ENCODE measurements around the gene ZBTB43. TPM values are rescaled to one million over a fixed set of nuclear protein-coding genes. Genes with fewer than 3 reads are reported as not detected.
A peak's percentile ranks its signal among the peaks of the same experiment; 100 is the strongest.

Gene ZBTB43
- total RNA-seq, 4 donors from 2014 or later, result 12.1 to 25.1 (median 13.5) TPM

DNA sequence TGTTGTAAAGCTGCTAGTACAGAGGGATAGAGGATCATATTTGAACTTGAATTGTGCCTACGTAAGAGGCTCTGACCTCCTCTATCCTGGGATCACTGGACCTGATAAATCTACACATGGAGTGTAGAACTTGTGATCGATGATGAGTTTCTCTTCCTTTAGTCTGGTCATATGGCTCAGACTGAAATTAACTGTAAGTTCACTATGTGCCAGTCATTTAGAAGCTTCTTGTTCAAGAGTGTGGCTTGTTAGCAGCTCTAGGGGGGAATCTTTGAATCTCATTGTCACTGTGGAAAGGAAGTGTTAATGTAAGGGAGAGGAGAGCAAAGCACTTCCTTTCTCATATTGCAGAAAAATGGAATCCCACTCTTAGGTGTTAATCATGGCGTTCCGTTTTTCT lies 67.7 kb downstream of the ZBTB43 start:
- no peak for DNase-seq
- no peak overlapping the region for H3K27ac ChIP-seq
- intact Hi-C loops (cut with DNase I), result no loop called here
- no peaks in the 10 kb centered on the region for H3K36me3 ChIP-seq
- WGBS, 2 donors, result 77 to 80% methylated on average over 4 of the region's 4 CpGs
- H3K4me3 ChIP-seq (replicated peaks in 1 of 3), result no peak overlapping the region
- TF ChIP-seq POLR2A (IDR thresholded peaks at IDR 0.05), result no peak
- no peak for TF ChIP-seq CTCF (IDR thresholded peaks at IDR 0.05)
- no peaks in the 10 kb centered on the region for H3K27me3 ChIP-seq
- no peaks in the 10 kb centered on the region for H3K9me3 ChIP-seq
- peaks cover 0 to 7% of the 10 kb centered on the region in 2 donors for H3K4me1 ChIP-seq

- Histone ChIP-seq H3K9me3 (no peaks in the 10 kb centered on the region), H3K27ac (no peak overlapping the region), H3K4me3 (replicated peaks in 1 of 3) (no peak overlapping the region), H3K27me3 (no peaks in the 10 kb centered on the region), H3K4me1 (peaks cover 0 to 7% of the 10 kb centered on the region in 2 donors), H3K36me3 (peaks cover 2 to 3% of the 10 kb centered on the region in 2 donors)
- TF ChIP-seq CTCF (IDR thresholded peaks at IDR 0.05) (no peak), POLR2A (IDR thresholded peaks at IDR 0.05) (no peak)
- DNase-seq, result peak; percentile 14 to 24
- 55 to 58% methylated on average over 9 of the region's 9 CpGs for WGBS, 2 donors
- intact Hi-C loops (cut with DNase I), result no loop called here
These were observed 69.9 kb downstream of the ZBTB43 start for GRCh38 chr9:126874546-126875314.

DNA sequence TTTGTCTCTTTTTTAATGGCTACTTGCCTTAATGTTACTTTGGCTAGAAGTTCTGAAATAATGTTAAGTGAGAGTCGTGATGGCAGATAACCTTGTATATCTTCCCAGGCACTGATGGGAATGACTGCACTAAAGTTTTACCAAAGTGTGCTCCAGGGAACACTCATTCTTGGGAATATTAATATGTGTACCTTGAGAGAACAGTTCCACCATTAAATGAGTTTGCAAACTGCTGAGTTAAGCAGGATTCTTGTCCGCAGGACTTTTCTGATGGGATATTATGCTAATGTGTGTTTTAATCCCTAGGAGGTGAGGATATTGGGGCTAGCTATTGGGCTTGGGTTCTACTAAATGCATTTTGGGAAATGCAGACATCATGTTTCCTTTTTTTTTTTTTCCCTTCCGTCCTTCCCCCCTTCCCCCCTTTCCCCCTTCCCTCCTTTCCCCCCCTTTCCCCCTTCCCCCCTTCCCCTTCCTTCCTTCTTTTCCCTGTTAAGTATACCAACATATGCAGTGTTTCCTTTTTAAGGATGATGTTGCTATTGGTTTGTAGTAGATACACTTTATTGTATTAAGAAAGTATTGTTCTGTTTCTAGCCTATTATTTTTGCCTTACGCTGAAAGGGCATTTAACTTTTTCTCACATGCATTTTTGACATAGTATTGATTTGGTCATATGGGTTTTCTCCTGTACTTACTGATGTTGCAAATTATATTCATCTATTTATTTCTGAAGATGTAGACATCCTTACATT lies 71.1 kb downstream of the ZBTB43 start:
- Histone ChIP-seq H3K27me3 (no peaks in the 10 kb centered on the region), H3K27ac (no peak overlapping the region), H3K36me3 (peaks cover 10 to 14% of the 10 kb centered on the region in 2 donors), H3K4me1 (peaks cover 0 to 7% of the 10 kb centered on the region in 2 donors), H3K9me3 (no peaks in the 10 kb centered on the region), H3K4me3 (replicated peaks in 1 of 3) (no peak overlapping the region)
- WGBS, 2 donors, result 82 to 84% methylated on average over 4 of the region's 4 CpGs
- no peak for TF ChIP-seq POLR2A (IDR thresholded peaks at IDR 0.05)
- no peak for TF ChIP-seq CTCF (IDR thresholded peaks at IDR 0.05)
- intact Hi-C loops (cut with DNase I), result no loop called here
- DNase-seq, result no peak

GRCh38 chr9:126876531-126876930 lies 71.7 kb downstream of the ZBTB43 start:
- 87 to 89% methylated on average over 4 of the region's 4 CpGs for WGBS, 2 donors

More at GRCh38 chr9:126876531-126876930, 71.7 kb downstream of the ZBTB43 start:
- Histone ChIP-seq H3K4me3 (replicated peaks in 1 of 3) (no peak overlapping the region), H3K4me1 (peaks cover 0 to 7% of the 10 kb centered on the region in 2 donors), H3K9me3 (no peaks in the 10 kb centered on the region), H3K27me3 (no peaks in the 10 kb centered on the region), H3K36me3 (peaks cover 10 to 16% of the 10 kb centered on the region in 2 donors), H3K27ac (no peak overlapping the region)
- TF ChIP-seq POLR2A (IDR thresholded peaks at IDR 0.05), result no peak
- TF ChIP-seq CTCF (IDR thresholded peaks at IDR 0.05), result no peak
- intact Hi-C loops (cut with DNase I), result no loop called here
- no peak for DNase-seq

Data from thyroid gland (tissue), 4 donors.